Posterior vena cava (tissue), 2 donors: ENCODE measurements around the gene ANKRD37. TPM values are rescaled to one million over a fixed set of nuclear protein-coding genes. Genes with fewer than 3 reads are reported as not detected.

ENCODE experiments used
- total RNA-seq, 2 donors: library from RNA; stranded (reverse); fragmentation: NEBNext Ultra II Directional; extraction: Animal tissue kit (Norgen Biotek cat#: 25700); gene quantifications; one replicate each; pipeline ENCODE4 v1.2.1, GENCODE V29; 2021
- donor health status: DM: yes; HTN: yes; CAD: no.
- donor health status: DM: yes; HTN: yes; CAD: no.

ANKRD37 gene
- total RNA-seq, 2 donors from 2014 or later, result 9.7 to 9.8 TPM

Other genes with a start within 250 kb of the ANKRD37 start
- gene CFAP97, start 192.8 kb upstream of the ANKRD37 start, total RNA-seq, result 10 to 100 TPM; 42.6 to 52.9 TPM
- 10 to 100 TPM; 19.9 to 20.3 TPM for gene SNX25, start 187.2 kb upstream of the ANKRD37 start, total RNA-seq
- 1 to 10 TPM in 1 of 2 donors, under 1 TPM in 1; 0.86 to 1.2 TPM for gene LRP2BP, start 917 bp upstream of the ANKRD37 start, total RNA-seq
- 10 to 100 TPM; 40.3 to 51.8 TPM for gene UFSP2, start 29.1 kb downstream of the ANKRD37 start, total RNA-seq
- 1 to 10 TPM; 3.5 to 6.6 TPM for gene CCDC110, start 74.9 kb downstream of the ANKRD37 start, total RNA-seq
- 100 to 1,000 TPM; 447 to 540 TPM for gene PDLIM3, start 138.7 kb downstream of the ANKRD37 start, total RNA-seq